Spinal cord (tissue), 10 donors: ENCODE data around the gene UMAD1. TPM values are rescaled to one million over a fixed set of nuclear protein-coding genes. Genes with fewer than 3 reads are reported as not detected.
"Not testable (repeated sequence)": the region's sequence is repeated elsewhere in the genome, so short reads cannot be mapped to it uniquely, and the experiment has no call there.

Source experiments
- DNase-seq, 6 donors: peaks; one replicate each; pipeline versions ENCODE4 v3.0.0 to v3.0.0-alpha.2; 2013 to 2015; ENCODE audit warnings: low spot score in 6 of 6, low read depth in 4 of 6
- H3K27ac ChIP-seq: one replicate; pipeline ENCODE4 v1.5.1; 2013; ENCODE audit warnings: low read depth, low read length, control low read depth
- H3K27me3 ChIP-seq: one replicate; pipeline ENCODE4 v1.6.1; 2013; ENCODE audit warnings: low read length; ENCODE audit not compliant: control insufficient read depth, insufficient read depth
- H3K36me3 ChIP-seq: one replicate; pipeline ENCODE4 v1.6.1; 2013; ENCODE audit warnings: low read length; ENCODE audit not compliant: control insufficient read depth, insufficient read depth
- H3K4me1 ChIP-seq: one replicate; pipeline ENCODE4 v1.6.1; 2013; ENCODE audit warnings: low read length; ENCODE audit not compliant: control insufficient read depth, insufficient read depth
- H3K4me3 ChIP-seq: one replicate; pipeline ENCODE4 v1.5.1; 2013; ENCODE audit warnings: low read depth, low read length, control low read depth
- H3K9me3 ChIP-seq: one replicate; pipeline ENCODE4 v1.6.1; 2013; ENCODE audit warnings: low read length; ENCODE audit not compliant: control insufficient read depth, insufficient read depth
- WGBS: methylation state at CpG from one replicate; pipeline ENCODE4 v1.1.5; 2013; ENCODE audit warnings: missing lambda C conversion rate; ENCODE audit not compliant: insufficient coverage; 5-methylcytosine and 5-hydroxymethylcytosine counted together
- polyA plus RNA-seq, 2 donors: library from polyadenylated mRNA; unstranded; fragments of 120-200 nt; gene quantifications; one replicate each; pipeline ENCODE4 v1.2.1, GENCODE V29; 2013; ENCODE audit not compliant: insufficient read length in 2 of 2
- total RNA-seq, 2 donors: library from RNA; depleted of rRNA in 1 of 2; stranded (reverse); fragments of 120-200 nt in 1 of 2; fragments of >200 nt in 1 of 2; gene quantifications; one replicate each; pipeline versions ENCODE4 v1.2.3 to v1.2.4, GENCODE V29; 2013 to 2014
- donor health status: healthy.

Gene UMAD1
- total and polyA plus RNA-seq, 4 donors = 12.9 to 18.1 (median 14.7) TPM

DNA sequence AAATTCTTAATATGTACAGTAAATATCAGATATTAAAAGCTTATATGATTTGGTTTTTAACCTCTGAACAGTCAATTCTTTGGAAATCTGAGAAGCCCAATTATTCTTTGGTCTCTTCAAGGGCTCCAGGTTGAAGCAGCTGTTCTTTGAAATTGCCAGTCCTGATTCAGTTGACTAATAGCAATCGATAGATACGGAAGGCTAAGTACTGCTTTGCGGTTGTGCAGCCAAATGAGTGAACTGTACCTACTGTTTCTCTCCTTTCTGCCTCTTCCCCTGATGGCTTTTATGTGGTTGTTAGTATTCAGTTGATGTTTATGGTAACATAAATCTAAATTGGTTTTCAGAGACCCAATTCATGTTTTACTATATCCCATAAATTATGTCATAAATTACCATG, 181.0 kb downstream of the UMAD1 start:
- Histone ChIP-seq H3K36me3 (no peaks in the 10 kb centered on the region), H3K9me3 (no peaks in the 10 kb centered on the region), H3K27me3 (no peaks in the 10 kb centered on the region), H3K27ac (no peak overlapping the region), H3K4me1 (no peaks in the 10 kb centered on the region), H3K4me3 (no peak overlapping the region)
- WGBS = 30% methylated on average over 3 of the region's 3 CpGs
- peak in 2 of 6 donors; percentile 6 to 68 for DNase-seq

- not testable (repeated sequence) for H3K4me1 ChIP-seq, H3K27me3 ChIP-seq
Measured at GRCh38 chr7:7825294-7825693, 184.7 kb downstream of the UMAD1 start.

DNA sequence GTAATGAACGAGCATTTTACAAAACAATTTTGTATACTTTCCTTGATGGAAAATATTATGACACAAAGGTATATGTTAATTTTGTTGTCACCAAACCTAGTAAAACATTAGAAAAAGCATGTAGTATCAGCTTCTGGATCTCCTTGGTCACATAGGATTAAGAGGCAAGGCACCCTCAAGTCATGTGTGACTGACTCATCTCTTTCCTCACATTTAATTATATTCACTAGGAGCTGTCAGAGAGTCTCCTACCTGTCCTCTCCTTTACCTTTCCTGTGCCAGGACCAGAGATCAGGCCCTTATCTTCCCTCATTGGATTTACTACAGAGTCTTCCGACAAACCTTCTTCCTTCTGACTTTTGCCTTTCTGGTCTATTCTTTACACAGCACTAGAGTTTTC, 189.1 kb downstream of the UMAD1 start:
- no peak for DNase-seq
- H3K27me3 ChIP-seq = no peaks in the 10 kb centered on the region
- H3K36me3 ChIP-seq = no peaks in the 10 kb centered on the region
- H3K9me3 ChIP-seq = no peaks in the 10 kb centered on the region
- no peak overlapping the region for H3K4me3 ChIP-seq
- no peaks in the 10 kb centered on the region for H3K4me1 ChIP-seq
- no peak overlapping the region for H3K27ac ChIP-seq
- no CpG with 5 or more reads among the region's 2 CpGs for WGBS

More at GRCh38 chr7:7825294-7825693, 184.7 kb downstream of the UMAD1 start:
- not testable (repeated sequence) for DNase-seq, H3K9me3 ChIP-seq, H3K27ac ChIP-seq, H3K36me3 ChIP-seq, H3K4me3 ChIP-seq

DNA sequence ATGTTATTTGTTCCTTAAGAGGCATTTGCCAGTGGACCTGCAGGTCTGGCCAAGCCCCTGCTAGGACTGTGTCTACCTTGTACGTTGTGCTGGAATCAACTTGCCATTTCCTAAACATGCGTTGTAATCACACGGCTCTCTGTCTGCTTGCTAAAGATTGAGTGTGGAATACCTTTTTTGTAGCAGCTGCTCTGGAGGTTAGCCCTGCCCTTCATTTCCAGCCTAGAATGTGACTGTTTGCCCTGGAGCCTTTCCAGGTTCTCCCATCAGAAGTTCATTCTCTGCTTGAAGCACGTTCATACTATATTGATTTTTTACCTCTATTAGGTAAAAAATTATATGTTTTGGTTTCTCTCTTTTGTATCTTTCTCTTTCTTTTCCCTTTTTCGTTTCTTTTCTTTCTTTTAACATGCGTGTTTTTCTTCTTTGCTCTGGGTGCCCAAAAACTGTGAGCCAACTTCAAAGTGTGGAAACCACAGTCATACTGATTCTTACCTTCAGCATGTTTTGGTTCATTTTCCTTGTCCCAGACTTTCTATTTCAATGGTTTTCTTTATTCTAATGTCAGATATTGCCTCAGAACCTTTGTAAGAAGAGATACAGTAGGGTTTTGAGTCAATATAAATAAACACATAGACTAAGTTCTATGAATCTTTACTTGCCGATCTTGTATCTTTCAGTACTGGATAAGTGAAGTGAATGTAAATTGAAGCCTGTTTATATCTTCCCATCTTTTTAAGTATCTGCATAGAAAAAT, 189.7 kb downstream of the UMAD1 start:
- no peaks in the 10 kb centered on the region for H3K9me3 ChIP-seq
- H3K27me3 ChIP-seq = no peaks in the 10 kb centered on the region
- H3K4me1 ChIP-seq = no peaks in the 10 kb centered on the region
- H3K27ac ChIP-seq = no peak overlapping the region
- H3K4me3 ChIP-seq = no peak overlapping the region
- 80% methylated on average over 2 of the region's 7 CpGs for WGBS
- no peaks in the 10 kb centered on the region for H3K36me3 ChIP-seq
- peak in 1 of 6 donors; percentile 7 for DNase-seq

- no peaks in the 10 kb centered on the region for H3K4me1 ChIP-seq
- H3K27me3 ChIP-seq = no peaks in the 10 kb centered on the region
- 92% methylated on average over 3 of the region's 5 CpGs for WGBS
Measured at GRCh38 chr7:7832518-7832917, 192.0 kb downstream of the UMAD1 start.

GRCh38 chr7:7834761-7835160, 194.2 kb downstream of the UMAD1 start:
- no peak overlapping the region for H3K27ac ChIP-seq
- no peaks in the 10 kb centered on the region for H3K27me3 ChIP-seq
- H3K9me3 ChIP-seq = no peaks in the 10 kb centered on the region
- no peak overlapping the region for H3K4me3 ChIP-seq
- no CpG with 5 or more reads among the region's 4 CpGs for WGBS
- H3K36me3 ChIP-seq = no peaks in the 10 kb centered on the region
- DNase-seq = no peak
- H3K4me1 ChIP-seq = no peaks in the 10 kb centered on the region

More at GRCh38 chr7:7832518-7832917, 192.0 kb downstream of the UMAD1 start:
- DNase-seq = no peak
- Histone ChIP-seq H3K27ac (no peak overlapping the region), H3K9me3 (no peaks in the 10 kb centered on the region), H3K4me3 (no peak overlapping the region), H3K36me3 (no peaks in the 10 kb centered on the region)

DNA sequence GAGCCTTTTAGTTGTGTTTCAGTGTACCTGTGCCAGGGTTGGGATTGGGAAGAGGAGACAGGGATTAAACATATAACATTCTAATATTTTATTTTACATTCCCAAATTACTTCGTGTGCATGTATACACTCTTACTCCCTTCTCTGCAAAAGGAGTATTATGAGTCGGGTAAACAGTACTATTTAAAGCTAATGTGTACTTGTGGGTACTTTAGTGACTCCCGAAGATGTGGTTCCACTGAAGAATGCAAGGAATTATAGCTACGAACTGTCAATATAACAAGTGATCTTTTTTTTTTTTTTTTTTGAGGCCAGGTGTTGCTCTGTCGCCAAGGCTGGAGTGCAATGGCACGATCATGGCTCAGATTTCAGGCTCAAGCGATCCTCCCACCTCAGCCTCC, 200.5 kb downstream of the UMAD1 start:
- Histone ChIP-seq H3K9me3 (no peaks in the 10 kb centered on the region), H3K27me3 (no peaks in the 10 kb centered on the region), H3K4me1 (no peaks in the 10 kb centered on the region), H3K36me3 (no peaks in the 10 kb centered on the region), H3K27ac (no peak overlapping the region), H3K4me3 (no peak overlapping the region)
- no CpG with 5 or more reads among the region's 7 CpGs for WGBS
- no peak for DNase-seq

GRCh38 chr7:7843240-7843639, 202.7 kb downstream of the UMAD1 start:
- Histone ChIP-seq H3K4me1 (no peaks in the 10 kb centered on the region), H3K27me3 (no peaks in the 10 kb centered on the region), H3K4me3 (no peak overlapping the region), H3K9me3 (no peaks in the 10 kb centered on the region), H3K27ac (no peak overlapping the region), H3K36me3 (no peaks in the 10 kb centered on the region)
- no peak for DNase-seq
- WGBS = 82% methylated on average over 1 of the region's 5 CpGs

GRCh38 chr7:7843972-7844371, 203.4 kb downstream of the UMAD1 start:
- H3K36me3 ChIP-seq = no peaks in the 10 kb centered on the region
- H3K27me3 ChIP-seq = no peaks in the 10 kb centered on the region
- H3K4me3 ChIP-seq = no peak overlapping the region
- DNase-seq = no peak
- H3K4me1 ChIP-seq = no peaks in the 10 kb centered on the region
- no peaks in the 10 kb centered on the region for H3K9me3 ChIP-seq
- H3K27ac ChIP-seq = no peak overlapping the region
- WGBS = 100% methylated on average over 2 of the region's 5 CpGs

- no peak overlapping the region for H3K27ac ChIP-seq
- peaks cover 1% of the 10 kb centered on the region for H3K9me3 ChIP-seq
- DNase-seq = no peak
- H3K4me3 ChIP-seq = no peak overlapping the region
- no peaks in the 10 kb centered on the region for H3K4me1 ChIP-seq
- no peaks in the 10 kb centered on the region for H3K27me3 ChIP-seq
- H3K36me3 ChIP-seq = no peaks in the 10 kb centered on the region
- WGBS = no CpG with 5 or more reads among the region's 2 CpGs
Measured at GRCh38 chr7:7848246-7848645, 207.7 kb downstream of the UMAD1 start.
